Keratinocyte (primary cell): ENCODE measurements around the gene SLC18A2. TPM values are rescaled to one million over a fixed set of nuclear protein-coding genes. Genes with fewer than 3 reads are reported as not detected.
"Not testable (repeated sequence)": the region's sequence is repeated elsewhere in the genome, so short reads cannot be mapped to it uniquely, and the experiment has no call there.

Experiments
- DNase-seq: peaks from one replicate; pipeline ENCODE4 v3.0.0-alpha.2; 2011; ENCODE audit warnings: low read depth, missing footprints, low spot score
- FAIRE-seq: peaks from 2 replicates; lab custom pipeline; 2011; peaks lifted over from hg19 to GRCh38; lab: Jason Lieb, UNC
- H2AFZ ChIP-seq: 2 replicates; pipeline ENCODE4 v1.6.0; 2012; ENCODE audit warnings: low read length, control low read depth, inconsistent platforms; ENCODE audit not compliant: control insufficient read depth
- H3K27ac ChIP-seq: 2 replicates; pipeline ENCODE4 v1.5.1; 2011; ENCODE audit warnings: low read length; ENCODE audit not compliant: control insufficient read depth, insufficient read depth
- H3K27me3 ChIP-seq: 3 replicates; pipeline ENCODE4 v1.6.0; 2011; ENCODE audit warnings: low read length; ENCODE audit not compliant: control insufficient read depth, insufficient read depth; ENCODE audit errors: extremely low read depth
- H3K36me3 ChIP-seq, 2 experiments: 2 replicates in 1 of 2; 3 replicates in 1 of 2; pipeline ENCODE4 v1.5.1; 2011; ENCODE audit warnings: low read length in 2 of 2, mild to moderate bottlenecking in 1 of 2; ENCODE audit not compliant: control insufficient read depth in 2 of 2, insufficient read depth in 2 of 2; ENCODE audit errors: extremely low read depth in 1 of 2
- H3K4me1 ChIP-seq: 3 replicates; pipeline ENCODE4 v1.5.1; 2011; ENCODE audit warnings: low read length; ENCODE audit not compliant: control insufficient read depth, insufficient read depth; ENCODE audit errors: extremely low read depth
- H3K4me2 ChIP-seq: 3 replicates; pipeline ENCODE4 v1.6.0; 2011; ENCODE audit warnings: low read depth, low read length; ENCODE audit not compliant: control insufficient read depth, insufficient read depth; ENCODE audit errors: extremely low read depth
- H3K4me3 ChIP-seq, 3 experiments: fragments of 200-600 bp in 1 of 3; sonication (generic) in 1 of 3; 2 replicates in 2 of 3; 3 replicates in 1 of 3; pipeline ENCODE4 v1.5.1; 2011 to 2016; ENCODE audit warnings: low read length in 3 of 3, mild to moderate bottlenecking in 3 of 3, control low read depth in 2 of 3, inconsistent platforms in 1 of 3, low read depth in 1 of 3, mixed read lengths in 1 of 3, mixed run types in 1 of 3, moderate library complexity in 1 of 3; ENCODE audit not compliant: control insufficient read depth in 2 of 3, insufficient read depth in 2 of 3; ENCODE audit errors: extremely low read depth in 1 of 3
- H3K79me2 ChIP-seq: 2 replicates; pipeline ENCODE4 v1.6.0; 2012; ENCODE audit warnings: low read length; ENCODE audit not compliant: control insufficient read depth, insufficient read depth
- H3K9ac ChIP-seq: 3 replicates; pipeline ENCODE4 v1.6.0; 2011; ENCODE audit warnings: low read length; ENCODE audit not compliant: control insufficient read depth, insufficient read depth; ENCODE audit errors: extremely low read depth
- H3K9me1 ChIP-seq: 3 replicates; pipeline ENCODE4 v1.6.0; 2011; ENCODE audit warnings: low read length; ENCODE audit not compliant: control insufficient read depth, insufficient read depth; ENCODE audit errors: extremely low read depth
- H3K9me3 ChIP-seq: 2 replicates; pipeline ENCODE4 v1.5.1; 2012; ENCODE audit warnings: low read depth, low read length; ENCODE audit not compliant: control insufficient read depth
- H4K20me1 ChIP-seq: 3 replicates; pipeline ENCODE4 v1.6.0; 2011; ENCODE audit warnings: low read length; ENCODE audit not compliant: control insufficient read depth, insufficient read depth; ENCODE audit errors: extremely low read depth
- CTCF ChIP-seq, 3 experiments: IDR thresholded peaks in 1 of 3; conservative IDR thresholded peaks in 1 of 3; optimal IDR thresholded peaks in 1 of 3; 2 replicates in 2 of 3; 3 replicates in 1 of 3; pipeline versions ENCODE3 to v1.5.1; 2011; ENCODE audit warnings: low read length in 3 of 3, mild to moderate bottlenecking in 3 of 3, moderate library complexity in 2 of 3, control low read depth in 1 of 3, inconsistent platforms in 1 of 3; ENCODE audit not compliant: insufficient read depth in 2 of 3; ENCODE audit errors: extremely low read depth in 1 of 3
- EZH2 ChIP-seq: IDR thresholded peaks from one replicate; pipeline ENCODE4 v1.6.1; 2012; ENCODE audit warnings: inconsistent platforms, mild to moderate bottlenecking, low read length, moderate library complexity
- dilution Hi-C: fragments of 300-500 bp; cut with MboI; formaldehyde crosslinking; loops from one replicate; pipeline ENCODE4 v1.7.0; 2020; ENCODE audit warnings: low sequenced_read_pairs; ENCODE audit not compliant: extremely low pct_ligation_motif_present
- polyA plus RNA-seq, 5 experiments: library from polyadenylated mRNA; depleted of rRNA in 3 of 5; stranded (reverse) in 3 of 5; stranded (forward) in 1 of 5; unstranded in 1 of 5; fragments of >200 nt; gene quantifications; 1 replicate in 1 of 5; 2 replicates in 3 of 5; 3 replicates in 1 of 5; pipeline versions ENCODE4 v1.2.1 to v1.2.3, GENCODE V29; 2011 to 2012; ENCODE audit warnings: missing spikeins in 2 of 5, low read depth in 1 of 5, low replicate concordance in 1 of 5

The SLC18A2 gene
- polyA plus RNA-seq, 1 donor (not counting 4 experiments of a cell fraction or from before 2014, with no cell fraction given) = not detected

- Histone ChIP-seq H3K9me1 (no peaks in the 10 kb centered on the region), H3K36me3 (peaks cover 5 to 12% of the 10 kb centered on the region in 2 experiments), H3K27ac (no peak overlapping the region), H3K4me2 (no peak overlapping the region), H3K9me3 (no peaks in the 10 kb centered on the region), H3K27me3 (no peaks in the 10 kb centered on the region), H3K4me1 (no peaks in the 10 kb centered on the region), H3K79me2 (peaks cover 2% of the 10 kb centered on the region), H3K4me3 (no peak overlapping the region), H4K20me1 (peaks cover 3% of the 10 kb centered on the region), H3K9ac (no peak overlapping the region), H2AFZ (no peak overlapping the region)
- DNase-seq (no peak), FAIRE-seq (peak; percentile 46)
- TF ChIP-seq EZH2 (no peak), CTCF (optimal IDR thresholded peaks at IDR 0.05 in 1 of 3, IDR thresholded peaks at IDR 0.05 in 1 of 3, conservative IDR thresholded peaks at IDR 0.05 in 1 of 3; ENCODE audit: extremely low read depth in 1 of 3, insufficient read depth in 2 of 3, low read length in 3 of 3) (no peak)
- dilution Hi-C loops = no loop called here
These were observed 44.0 kb downstream of the SLC18A2 start for GRCh38 chr10:117284716-117285494.

- FAIRE-seq, H3K27me3 ChIP-seq, H4K20me1 ChIP-seq, H2AFZ ChIP-seq, H3K9ac ChIP-seq, H3K4me2 ChIP-seq, H3K4me3 ChIP-seq, H3K36me3 ChIP-seq, H3K9me1 ChIP-seq, DNase-seq, dilution Hi-C loops, H3K4me1 ChIP-seq, H3K9me3 ChIP-seq, H3K27ac ChIP-seq: not testable (repeated sequence)
- peaks cover 14% of the 10 kb centered on the region for H3K79me2 ChIP-seq
These were observed 50.0 kb downstream of the SLC18A2 start for GRCh38 chr10:117290872-117291271.
